NCI-H748 treated with DMSO at 0.1 percent for 48 hours (cell line): ENCODE data around the gene PRDM4.

Source experiments
- DNase-seq: peaks from one replicate; lab custom pipeline; 2025; lab: John Stamatoyannopoulos, UW

PRDM4 gene

DNA sequence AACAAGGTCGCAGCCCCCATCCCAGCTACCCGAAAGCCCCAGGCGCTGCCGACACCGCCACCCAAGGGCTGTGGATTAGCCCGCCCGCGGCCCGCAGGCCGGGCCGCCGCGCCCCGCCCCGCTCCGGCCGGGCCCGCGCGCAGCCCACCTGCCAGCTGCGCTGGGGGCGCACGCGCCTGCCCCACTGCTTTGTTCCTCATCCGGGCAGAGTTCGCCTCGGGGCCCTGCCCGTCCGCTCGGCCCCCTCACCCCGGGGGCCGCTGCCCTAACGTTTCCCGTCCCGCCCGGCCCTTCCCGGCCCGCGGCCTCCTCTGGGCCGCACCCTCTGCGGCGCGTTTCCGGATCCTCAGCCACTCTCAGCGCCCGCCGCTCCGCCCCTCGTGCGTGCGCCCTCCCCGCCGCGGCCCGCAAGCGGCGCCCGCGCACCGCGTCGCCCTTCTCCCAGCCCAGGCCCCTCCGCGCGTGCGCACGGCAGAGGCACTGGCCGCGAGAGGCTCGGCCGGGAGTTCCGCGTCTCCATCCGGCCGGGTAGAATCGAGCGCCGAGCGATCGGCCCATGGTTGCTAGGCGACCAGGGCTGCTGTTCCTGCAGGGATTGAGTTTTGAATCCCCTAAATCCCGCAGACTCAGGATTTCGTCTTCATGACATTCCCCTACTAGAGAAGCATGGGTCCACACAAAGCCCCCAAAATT is at the start of gene PRDM4:
TSS of gene PRDM4 (minus strand) at position 329 of the 693 bp plus-strand sequence. CDS start 622 bp downstream, outside the sequence.
- peak; percentile 77 for DNase-seq

DNA sequence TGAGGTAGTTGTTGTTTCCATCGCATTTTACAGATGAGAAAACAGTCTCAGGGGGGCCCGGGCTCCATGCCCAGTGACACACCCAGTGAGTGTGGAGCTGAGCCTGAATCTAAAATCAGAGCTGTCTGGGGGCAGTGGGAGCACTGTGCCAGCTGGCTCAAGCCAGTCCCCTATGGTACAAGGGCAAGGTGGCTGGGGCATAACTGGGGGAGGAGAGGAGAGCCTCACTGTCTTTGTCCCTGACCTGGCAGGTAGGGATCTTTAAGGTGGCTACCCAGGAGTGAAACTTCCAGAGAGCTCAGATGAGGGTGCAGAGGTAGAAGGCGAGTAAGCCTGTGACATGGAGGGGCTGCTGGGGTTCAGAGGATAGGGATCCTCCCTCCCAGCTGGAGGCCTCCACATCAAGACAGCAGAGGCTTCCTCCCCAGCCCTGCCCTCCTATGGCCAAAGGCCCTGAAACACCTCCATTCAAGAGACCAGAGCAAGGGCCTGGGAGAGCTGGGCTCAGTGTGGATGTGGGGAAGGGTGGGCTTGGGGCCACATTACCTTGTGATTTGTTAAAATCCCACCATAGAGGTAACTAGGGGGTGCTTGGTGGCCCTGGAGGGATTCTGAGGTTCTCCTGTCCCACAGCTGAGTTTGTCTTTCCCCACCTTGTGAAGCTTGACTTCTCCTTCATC is 46.7 kb upstream of the PRDM4 start:
- no peak for DNase-seq

- no peak for DNase-seq
Measured at GRCh38 chr12:107805488-107806180, 44.7 kb upstream of the PRDM4 start.

- no peak for DNase-seq
Measured at GRCh38 chr12:107803092-107803491, 42.2 kb upstream of the PRDM4 start.

DNA sequence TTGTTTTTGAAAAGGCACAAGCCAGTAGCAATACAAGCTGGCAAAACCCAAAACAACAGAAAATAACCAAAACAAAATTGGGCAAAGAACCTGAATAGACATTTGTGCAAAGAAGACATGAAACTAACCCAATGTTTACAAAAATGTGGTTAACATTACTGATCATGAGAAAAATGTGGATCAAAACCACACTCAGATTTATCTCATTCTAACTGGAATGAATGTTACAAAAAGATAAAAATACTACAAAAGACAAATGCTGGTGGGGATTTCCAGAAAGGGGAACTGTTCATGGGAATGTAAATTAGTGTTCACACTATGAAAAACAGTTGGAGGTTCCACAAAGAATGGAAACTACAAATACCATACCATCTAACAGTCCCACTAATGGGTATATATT is 40.2 kb upstream of the PRDM4 start:
- no peak for DNase-seq

DNA sequence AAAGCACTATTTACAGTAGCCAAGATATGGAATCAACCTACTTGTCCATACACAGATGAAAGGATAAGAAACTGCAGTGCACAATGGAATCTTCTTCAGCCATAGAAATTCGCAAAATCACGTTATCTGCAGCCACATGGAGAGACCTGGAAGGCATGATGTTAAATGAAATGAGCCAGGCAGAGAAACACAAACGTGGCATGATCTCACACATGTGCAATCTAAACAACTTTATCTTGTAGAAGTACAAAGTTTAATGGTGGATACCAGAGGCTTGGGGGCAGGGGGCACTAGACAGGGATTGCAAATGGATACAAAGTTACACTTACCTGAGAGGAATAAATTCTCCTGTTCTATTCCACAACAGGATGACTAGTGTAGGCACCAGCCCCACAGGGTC is 37.6 kb upstream of the PRDM4 start:
- no peak for DNase-seq

- no peak for DNase-seq
Measured at GRCh38 chr12:107794451-107794850, 33.5 kb upstream of the PRDM4 start.

- no peak for DNase-seq
Measured at GRCh38 chr12:107791465-107792089, 30.6 kb upstream of the PRDM4 start.

GRCh38 chr12:107788690-107789458 is 27.9 kb upstream of the PRDM4 start:
- no peak for DNase-seq

GRCh38 chr12:107788281-107788680 is 27.3 kb upstream of the PRDM4 start:
- DNase-seq: no peak

- DNase-seq: no peak
Measured at GRCh38 chr12:107783406-107784376, 22.8 kb upstream of the PRDM4 start.

DNA sequence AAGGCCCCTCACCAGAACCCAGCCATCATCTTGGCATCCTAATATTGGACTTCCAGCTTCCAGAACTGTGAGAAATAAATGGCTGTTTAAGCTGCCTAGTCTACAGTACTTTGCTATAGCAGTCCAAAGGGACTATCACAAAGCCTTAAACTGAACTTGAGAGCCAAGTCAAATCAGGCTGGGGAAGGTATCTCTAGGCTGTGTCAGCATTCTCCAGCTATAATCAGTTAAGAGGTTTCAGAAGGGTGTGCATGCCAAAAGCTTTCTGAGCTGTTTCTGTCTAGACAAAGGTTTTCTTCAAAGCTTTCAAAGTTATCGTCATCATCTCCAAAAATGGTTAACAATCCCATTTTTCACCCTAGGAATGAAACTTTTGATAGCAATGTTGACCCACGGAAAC is 21.1 kb upstream of the PRDM4 start:
- DNase-seq: no peak

DNA sequence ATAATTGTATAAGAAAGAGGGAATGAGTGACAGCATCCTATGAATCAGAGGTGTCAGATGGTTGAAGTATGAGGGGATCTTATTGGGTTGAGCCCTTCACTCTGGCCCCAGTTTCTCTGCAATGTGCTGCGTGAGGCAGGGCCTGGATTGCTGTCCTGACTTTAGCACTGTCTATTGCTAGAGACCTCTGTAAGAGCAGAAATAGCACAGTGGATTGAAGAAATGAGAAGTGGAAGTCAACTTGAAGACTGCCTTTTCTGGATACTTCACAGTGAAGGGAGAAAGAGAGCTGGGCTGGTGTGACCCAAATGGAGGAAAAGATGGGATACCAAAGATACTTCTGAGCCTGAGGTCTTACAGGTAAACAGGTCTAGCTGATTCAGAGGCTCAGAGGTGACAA is 19.4 kb upstream of the PRDM4 start:
- DNase-seq: no peak

GRCh38 chr12:107779077-107779831 is 18.3 kb upstream of the PRDM4 start:
- DNase-seq: no peak

- no peak for DNase-seq
Measured at GRCh38 chr12:107778383-107779025, 17.6 kb upstream of the PRDM4 start.

GRCh38 chr12:107776171-107776570 is 15.2 kb upstream of the PRDM4 start:
- DNase-seq: no peak

DNA sequence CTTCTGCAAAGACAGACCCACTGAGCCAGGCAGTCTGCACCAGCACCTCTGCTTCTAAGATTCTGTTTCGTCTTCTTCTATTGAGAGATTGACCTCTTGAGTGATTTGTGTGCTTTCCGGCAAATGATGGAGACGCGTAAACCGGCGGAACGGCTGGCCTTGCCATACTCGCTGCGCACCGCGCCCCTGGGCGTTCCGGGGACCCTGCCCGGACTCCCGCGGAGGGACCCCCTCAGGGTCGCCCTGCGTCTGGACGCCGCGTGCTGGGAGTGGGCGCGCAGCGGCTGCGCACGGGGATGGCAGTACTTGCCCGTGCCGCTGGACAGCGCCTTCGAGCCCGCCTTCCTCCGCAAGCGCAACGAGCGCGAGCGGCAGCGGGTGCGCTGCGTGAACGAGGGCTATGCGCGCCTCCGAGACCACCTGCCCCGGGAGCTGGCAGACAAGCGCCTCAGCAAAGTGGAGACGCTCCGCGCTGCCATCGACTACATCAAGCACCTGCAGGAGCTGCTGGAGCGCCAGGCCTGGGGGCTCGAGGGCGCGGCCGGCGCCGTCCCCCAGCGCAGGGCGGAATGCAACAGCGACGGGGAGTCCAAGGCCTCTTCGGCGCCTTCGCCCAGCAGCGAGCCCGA is 14.3 kb upstream of the PRDM4 start:
- peak; percentile 37 for DNase-seq

DNA sequence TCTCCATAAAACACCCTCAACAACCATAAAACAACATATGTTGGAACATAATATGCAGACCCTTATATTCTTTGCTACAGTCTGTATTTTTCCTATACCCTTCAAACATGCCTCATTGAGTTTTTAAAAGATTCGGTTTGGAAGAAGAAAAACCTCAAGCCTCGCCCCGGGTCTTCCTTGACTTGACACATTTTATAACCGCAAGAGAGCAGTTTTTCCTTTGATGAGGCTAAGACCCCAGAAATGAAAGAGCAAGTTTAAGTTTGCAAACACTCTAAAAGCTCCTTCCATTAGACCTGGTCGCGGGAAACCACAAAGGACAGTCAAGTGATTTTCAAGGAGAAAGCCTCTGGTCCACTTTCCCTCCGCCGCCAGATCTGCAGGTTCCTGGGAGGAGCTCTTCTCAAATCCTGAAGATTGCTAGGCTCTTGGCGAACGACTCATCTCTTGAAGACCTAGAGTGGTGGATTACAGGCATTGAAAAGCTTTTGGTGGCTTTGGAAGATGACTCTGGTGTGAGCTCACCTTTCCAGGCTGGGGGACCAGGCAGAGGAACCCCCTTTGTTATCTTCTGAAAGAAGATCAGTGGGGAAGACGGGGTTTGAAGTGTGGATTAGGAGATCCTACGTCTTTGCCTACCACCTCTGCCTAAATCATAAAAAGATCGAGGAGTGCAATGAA is 13.6 kb upstream of the PRDM4 start, which contains the start of gene ASCL4:
TSS of gene ASCL4 (plus strand) at position 356 of the 681 bp plus-strand sequence. CDS start 515 bp downstream, outside the sequence.
- DNase-seq: no peak
